Testis (tissue), 2 donors: ENCODE results near the gene ITIH5.
"Not testable (repeated sequence)": the region's sequence is repeated elsewhere in the genome, so short reads cannot be mapped to it uniquely, and the experiment has no call there.

Experiments used
- POLR2A ChIP-seq: fragments of 450-650 bp; IDR thresholded peaks from one replicate; pipeline ENCODE4 v1.6.1; 2017; ENCODE audit warnings: antibody characterized with exemption, mild to moderate bottlenecking, moderate library complexity
- TF ChIP-seq, protein P1 (sequence below), 3 experiments: fragments of 450-650 bp in 2 of 3; fragments of 200-600 bp in 1 of 3; sonication (generic) in 1 of 3; IDR thresholded peaks; one replicate each; pipeline ENCODE4 v1.5.1; 2016 to 2019; ENCODE audit warnings: antibody characterized with exemption in 3 of 3, mild to moderate bottlenecking in 2 of 3, moderate library complexity in 1 of 3

DNA sequence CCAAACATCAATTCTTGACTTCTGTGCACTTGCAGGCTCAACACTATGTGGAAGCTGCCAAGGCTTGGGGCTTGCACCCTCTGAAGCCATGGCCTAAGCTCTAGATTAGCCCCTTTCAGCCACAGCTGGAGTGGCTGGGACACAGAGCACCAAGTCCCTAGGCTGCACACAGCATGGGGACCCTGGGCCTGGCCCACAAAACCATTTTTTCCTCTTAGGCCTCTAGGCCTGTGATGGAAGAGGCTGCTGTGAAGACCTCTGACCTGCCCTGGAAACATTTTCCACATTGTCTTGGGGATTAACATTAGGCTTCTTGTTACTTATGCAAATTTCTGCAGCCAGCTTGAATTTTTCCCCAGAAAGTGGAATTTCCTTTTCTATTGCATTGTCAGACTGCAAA is 25.6 kb upstream of the ITIH5 start:
- TF ChIP-seq, protein P1, sequence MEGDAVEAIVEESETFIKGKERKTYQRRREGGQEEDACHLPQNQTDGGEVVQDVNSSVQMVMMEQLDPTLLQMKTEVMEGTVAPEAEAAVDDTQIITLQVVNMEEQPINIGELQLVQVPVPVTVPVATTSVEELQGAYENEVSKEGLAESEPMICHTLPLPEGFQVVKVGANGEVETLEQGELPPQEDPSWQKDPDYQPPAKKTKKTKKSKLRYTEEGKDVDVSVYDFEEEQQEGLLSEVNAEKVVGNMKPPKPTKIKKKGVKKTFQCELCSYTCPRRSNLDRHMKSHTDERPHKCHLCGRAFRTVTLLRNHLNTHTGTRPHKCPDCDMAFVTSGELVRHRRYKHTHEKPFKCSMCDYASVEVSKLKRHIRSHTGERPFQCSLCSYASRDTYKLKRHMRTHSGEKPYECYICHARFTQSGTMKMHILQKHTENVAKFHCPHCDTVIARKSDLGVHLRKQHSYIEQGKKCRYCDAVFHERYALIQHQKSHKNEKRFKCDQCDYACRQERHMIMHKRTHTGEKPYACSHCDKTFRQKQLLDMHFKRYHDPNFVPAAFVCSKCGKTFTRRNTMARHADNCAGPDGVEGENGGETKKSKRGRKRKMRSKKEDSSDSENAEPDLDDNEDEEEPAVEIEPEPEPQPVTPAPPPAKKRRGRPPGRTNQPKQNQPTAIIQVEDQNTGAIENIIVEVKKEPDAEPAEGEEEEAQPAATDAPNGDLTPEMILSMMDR (IDR thresholded peaks at IDR 0.05): not testable (repeated sequence)
- not testable (repeated sequence) for TF ChIP-seq POLR2A
